Osteocyte (in vitro differentiated cells): ENCODE data around the gene PHAF1. TPM values are rescaled to one million over a fixed set of nuclear protein-coding genes. Genes with fewer than 3 reads are reported as not detected.

Experiments used
- DNase-seq: peaks from one replicate; pipeline ENCODE4 v3.0.0; 2021; ENCODE audit warnings: mixed read lengths; ENCODE audit not compliant: unreplicated experiment; ENCODE audit errors: extremely low spot score
- H3K27ac Mint-ChIP-seq: one replicate; pipeline ENCODE4 v1.8.0; 2021; ENCODE audit warnings: mild to moderate bottlenecking, mixed read lengths; ENCODE audit not compliant: unreplicated experiment
- H3K27me3 Mint-ChIP-seq: one replicate; pipeline ENCODE4 v1.8.0; 2021; ENCODE audit warnings: mixed read lengths; ENCODE audit not compliant: unreplicated experiment
- H3K36me3 Mint-ChIP-seq: one replicate; pipeline ENCODE4 v1.8.0; 2021; ENCODE audit warnings: mixed read lengths; ENCODE audit not compliant: unreplicated experiment
- H3K4me1 Mint-ChIP-seq: one replicate; pipeline ENCODE4 v1.8.0; 2021; ENCODE audit warnings: mixed read lengths; ENCODE audit not compliant: unreplicated experiment
- H3K4me3 Mint-ChIP-seq: one replicate; pipeline ENCODE4 v1.8.0; 2021; ENCODE audit warnings: mild to moderate bottlenecking, moderate library complexity, mixed read lengths; ENCODE audit not compliant: unreplicated experiment
- H3K9me3 Mint-ChIP-seq: one replicate; pipeline ENCODE4 v1.8.0; 2021; ENCODE audit warnings: mixed read lengths; ENCODE audit not compliant: unreplicated experiment
- total RNA-seq: library from RNA; stranded (reverse); gene quantifications from 2 replicates; pipeline ENCODE4 v1.2.1, GENCODE V29; 2021
- TF ChIP-seq, protein P1 (sequence below): fragments of 200-600 bp; sonication (generic); IDR thresholded peaks from 2 replicates; pipeline ENCODE4 v1.5.0; 2021; ENCODE audit warnings: antibody characterized with exemption, mild to moderate bottlenecking, moderate library complexity

PHAF1 gene
- total RNA-seq, 1 donor from 2014 or later, result 19.5 TPM

DNA sequence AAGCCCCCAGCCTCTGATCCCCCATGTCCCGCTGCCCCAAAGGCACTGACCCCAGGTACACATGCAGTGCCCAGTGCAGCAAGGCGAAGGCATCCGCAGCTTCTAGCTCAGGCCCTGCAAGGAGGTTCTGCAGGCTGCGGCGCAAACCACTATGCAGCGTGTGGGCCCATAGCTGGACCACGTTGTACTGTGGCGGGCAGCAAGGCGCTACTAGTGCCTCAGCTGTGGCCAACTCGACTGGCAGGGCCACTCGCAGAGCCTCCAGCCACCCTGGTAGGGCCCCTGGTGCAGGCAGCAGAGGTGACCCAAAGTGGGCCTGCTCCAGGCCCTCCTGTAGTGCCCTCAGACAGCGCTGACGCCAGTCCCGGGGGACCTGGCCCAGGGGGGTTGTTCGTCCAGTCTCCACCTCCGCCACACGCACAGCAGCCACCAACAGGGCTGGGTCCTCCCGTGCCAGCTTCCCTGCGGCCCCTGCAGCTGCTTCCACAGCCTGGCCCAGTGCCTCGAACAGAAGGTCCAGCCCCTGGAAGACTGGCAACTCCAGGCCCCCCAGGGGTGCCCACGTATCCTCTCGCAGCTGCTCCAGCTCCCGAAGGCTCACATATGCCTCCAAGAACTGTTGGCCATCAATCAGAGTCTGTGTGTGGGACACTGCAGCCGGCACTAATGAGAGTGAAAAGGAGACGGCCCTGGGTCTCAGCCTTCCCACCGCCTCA lies 77.6 kb downstream of the PHAF1 start:
- Mint-ChIP-seq H3K27me3 (no peaks in the 10 kb centered on the region), H3K27ac (no peak overlapping the region), H3K9me3 (no peaks in the 10 kb centered on the region), H3K36me3 (no peaks in the 10 kb centered on the region), H3K4me1 (peaks cover 18% of the 10 kb centered on the region), H3K4me3 (no peak overlapping the region)
- TF ChIP-seq, protein P1, sequence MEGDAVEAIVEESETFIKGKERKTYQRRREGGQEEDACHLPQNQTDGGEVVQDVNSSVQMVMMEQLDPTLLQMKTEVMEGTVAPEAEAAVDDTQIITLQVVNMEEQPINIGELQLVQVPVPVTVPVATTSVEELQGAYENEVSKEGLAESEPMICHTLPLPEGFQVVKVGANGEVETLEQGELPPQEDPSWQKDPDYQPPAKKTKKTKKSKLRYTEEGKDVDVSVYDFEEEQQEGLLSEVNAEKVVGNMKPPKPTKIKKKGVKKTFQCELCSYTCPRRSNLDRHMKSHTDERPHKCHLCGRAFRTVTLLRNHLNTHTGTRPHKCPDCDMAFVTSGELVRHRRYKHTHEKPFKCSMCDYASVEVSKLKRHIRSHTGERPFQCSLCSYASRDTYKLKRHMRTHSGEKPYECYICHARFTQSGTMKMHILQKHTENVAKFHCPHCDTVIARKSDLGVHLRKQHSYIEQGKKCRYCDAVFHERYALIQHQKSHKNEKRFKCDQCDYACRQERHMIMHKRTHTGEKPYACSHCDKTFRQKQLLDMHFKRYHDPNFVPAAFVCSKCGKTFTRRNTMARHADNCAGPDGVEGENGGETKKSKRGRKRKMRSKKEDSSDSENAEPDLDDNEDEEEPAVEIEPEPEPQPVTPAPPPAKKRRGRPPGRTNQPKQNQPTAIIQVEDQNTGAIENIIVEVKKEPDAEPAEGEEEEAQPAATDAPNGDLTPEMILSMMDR, result no peak
- DNase-seq, result no peak

DNA sequence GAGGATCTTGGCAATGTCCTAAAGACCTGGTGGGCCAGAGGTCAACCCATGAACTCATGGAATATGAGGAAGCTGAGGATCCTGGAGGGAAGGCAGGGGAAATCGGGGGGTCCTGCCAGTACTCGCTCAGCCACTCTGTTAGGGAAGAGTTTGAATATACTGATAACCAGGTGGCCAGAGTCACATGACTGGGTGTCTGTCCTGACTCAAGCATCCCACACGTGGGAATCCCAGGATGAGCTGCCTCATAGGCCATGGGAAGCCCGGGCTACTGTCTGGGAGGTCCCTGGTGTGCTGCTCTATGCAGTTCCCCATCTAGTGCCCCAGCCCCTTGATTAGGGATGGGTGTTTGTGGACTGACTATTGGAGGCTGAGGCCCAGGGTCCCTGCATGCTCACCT lies 78.6 kb downstream of the PHAF1 start:
- peaks cover 28% of the 10 kb centered on the region for H3K4me1 Mint-ChIP-seq
- TF ChIP-seq, protein P1, result no peak
- no peaks in the 10 kb centered on the region for H3K9me3 Mint-ChIP-seq
- H3K27ac Mint-ChIP-seq, result no peak overlapping the region
- H3K4me3 Mint-ChIP-seq, result no peak overlapping the region
- no peak for DNase-seq
- H3K36me3 Mint-ChIP-seq, result no peaks in the 10 kb centered on the region
- no peaks in the 10 kb centered on the region for H3K27me3 Mint-ChIP-seq

DNA sequence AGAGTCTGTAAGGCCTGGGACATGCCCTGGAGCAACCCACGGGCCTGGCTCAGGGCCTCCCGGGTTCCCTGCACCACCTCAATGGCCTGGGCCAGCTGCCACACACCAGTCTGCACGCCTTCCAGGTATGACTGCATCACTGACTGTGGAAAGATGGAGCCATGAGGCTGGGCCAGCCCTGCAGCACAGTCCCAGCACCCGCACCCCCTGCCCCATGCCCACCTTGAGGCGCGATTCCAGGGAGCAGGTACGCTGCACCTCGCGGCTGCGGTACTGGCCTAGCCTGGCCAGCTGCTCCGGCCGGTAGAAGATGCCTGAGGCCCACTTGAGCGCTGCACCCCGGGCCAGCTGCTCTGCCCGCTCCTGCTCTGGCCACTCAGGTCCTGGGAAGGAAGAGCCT lies 79.1 kb downstream of the PHAF1 start:
- Mint-ChIP-seq H3K9me3 (no peaks in the 10 kb centered on the region), H3K27me3 (no peaks in the 10 kb centered on the region), H3K4me3 (no peak overlapping the region), H3K27ac (no peak overlapping the region), H3K4me1 (peaks cover 33% of the 10 kb centered on the region), H3K36me3 (no peaks in the 10 kb centered on the region)
- TF ChIP-seq, protein P1, result no peak
- DNase-seq, result no peak

DNA sequence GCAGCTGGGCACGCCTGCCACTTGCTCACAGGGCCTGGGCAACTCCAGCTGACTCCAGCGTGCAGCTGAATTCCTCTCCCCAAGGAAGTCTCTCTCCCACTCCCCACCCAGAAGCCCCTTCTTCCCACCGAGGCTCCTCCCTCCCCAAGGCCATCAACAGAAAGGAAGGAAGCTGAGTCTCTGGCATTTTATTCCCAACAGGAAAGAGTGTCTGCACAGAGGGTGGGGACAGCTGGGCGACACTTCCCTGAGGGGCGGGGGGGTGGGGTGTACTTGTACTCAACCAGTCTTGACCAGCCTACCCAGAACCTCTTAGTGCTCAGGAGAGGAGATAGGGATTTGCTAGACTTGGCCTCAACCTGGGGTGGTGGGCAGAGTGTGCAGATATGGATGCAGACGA lies 80.3 kb downstream of the PHAF1 start, which contains the start of gene EXOC3L1:
Gene EXOC3L1, minus strand, starts transcription at position 96 of the 400 bp plus-strand sequence. CDS start 460 bp downstream, outside the sequence.
- Mint-ChIP-seq H3K27me3 (no peaks in the 10 kb centered on the region), H3K4me3 (no peak within 1 kb of the TSS), H3K9me3 (no peaks in the 10 kb centered on the region), H3K27ac (no peak within 1 kb of the TSS), H3K36me3 (peaks cover 4% of the 10 kb centered on the region), H3K4me1 (peaks cover 33% of the 10 kb centered on the region)
- DNase-seq, result no peak
- TF ChIP-seq, protein P1, result no peak

DNA sequence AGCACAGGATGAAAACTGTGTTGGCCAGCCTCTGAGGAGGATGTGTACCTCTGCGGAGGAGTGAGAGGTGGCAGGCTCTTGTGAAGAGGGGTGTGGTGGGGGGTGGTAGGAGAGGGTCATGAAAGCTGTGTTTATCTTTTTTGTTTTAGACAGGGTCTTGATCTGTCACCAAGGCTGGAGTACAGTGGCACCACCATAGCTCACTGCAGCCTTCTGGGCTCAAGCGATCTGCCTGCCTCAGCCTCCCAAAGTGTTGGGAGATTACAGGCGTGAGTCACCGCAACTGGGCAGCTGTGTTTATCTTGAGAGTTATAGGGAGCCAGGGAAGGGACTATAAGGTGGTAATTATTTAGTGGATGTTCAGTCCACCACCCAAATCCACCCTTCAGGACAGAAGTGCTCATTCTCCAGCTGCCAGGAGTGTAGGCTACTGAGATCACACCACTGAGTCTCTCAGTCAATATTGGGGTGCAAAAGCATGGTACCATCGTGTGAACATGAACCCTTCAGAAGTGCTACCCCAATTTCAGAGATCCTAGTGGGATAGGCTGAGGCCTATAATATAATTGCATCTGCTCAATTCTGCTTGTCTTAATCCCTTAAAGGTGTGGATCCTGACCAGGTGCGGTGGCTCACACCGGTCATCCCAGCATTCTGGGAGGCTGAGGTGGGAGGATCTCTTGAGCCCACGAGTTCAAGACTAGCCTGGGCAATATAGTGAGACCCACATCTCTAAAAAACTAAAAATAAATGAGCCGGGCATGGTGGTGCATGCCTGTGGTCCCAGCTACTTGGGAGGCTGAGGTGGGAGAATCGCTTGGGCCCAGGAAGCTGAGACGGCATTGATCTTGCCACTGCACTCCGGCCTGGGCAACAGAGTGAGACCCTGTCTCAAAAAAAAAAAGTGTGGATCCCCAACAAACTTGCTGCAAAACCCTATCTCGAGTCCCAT lies 81.0 kb downstream of the PHAF1 start:
- no peak for DNase-seq
- peaks cover 6% of the 10 kb centered on the region for H3K36me3 Mint-ChIP-seq
- peaks cover 27% of the 10 kb centered on the region for H3K4me1 Mint-ChIP-seq
- TF ChIP-seq, protein P1, result no peak
- no peak overlapping the region for H3K27ac Mint-ChIP-seq
- H3K9me3 Mint-ChIP-seq, result no peaks in the 10 kb centered on the region
- peak overlapping the region; percentile 34 for H3K4me3 Mint-ChIP-seq
- H3K27me3 Mint-ChIP-seq, result no peaks in the 10 kb centered on the region
